GM12872 (cell line): ENCODE data around the gene NDEL1.

Source experiments
- TF ChIP-seq, protein P1 (sequence below): IDR thresholded peaks from 3 replicates; pipeline ENCODE4 v1.5.1; 2011; ENCODE audit warnings: low read depth, mild to moderate bottlenecking, low read length, moderate library complexity; ENCODE audit not compliant: insufficient read depth

NDEL1 gene, protein sequence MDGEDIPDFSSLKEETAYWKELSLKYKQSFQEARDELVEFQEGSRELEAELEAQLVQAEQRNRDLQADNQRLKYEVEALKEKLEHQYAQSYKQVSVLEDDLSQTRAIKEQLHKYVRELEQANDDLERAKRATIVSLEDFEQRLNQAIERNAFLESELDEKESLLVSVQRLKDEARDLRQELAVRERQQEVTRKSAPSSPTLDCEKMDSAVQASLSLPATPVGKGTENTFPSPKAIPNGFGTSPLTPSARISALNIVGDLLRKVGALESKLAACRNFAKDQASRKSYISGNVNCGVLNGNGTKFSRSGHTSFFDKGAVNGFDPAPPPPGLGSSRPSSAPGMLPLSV

DNA sequence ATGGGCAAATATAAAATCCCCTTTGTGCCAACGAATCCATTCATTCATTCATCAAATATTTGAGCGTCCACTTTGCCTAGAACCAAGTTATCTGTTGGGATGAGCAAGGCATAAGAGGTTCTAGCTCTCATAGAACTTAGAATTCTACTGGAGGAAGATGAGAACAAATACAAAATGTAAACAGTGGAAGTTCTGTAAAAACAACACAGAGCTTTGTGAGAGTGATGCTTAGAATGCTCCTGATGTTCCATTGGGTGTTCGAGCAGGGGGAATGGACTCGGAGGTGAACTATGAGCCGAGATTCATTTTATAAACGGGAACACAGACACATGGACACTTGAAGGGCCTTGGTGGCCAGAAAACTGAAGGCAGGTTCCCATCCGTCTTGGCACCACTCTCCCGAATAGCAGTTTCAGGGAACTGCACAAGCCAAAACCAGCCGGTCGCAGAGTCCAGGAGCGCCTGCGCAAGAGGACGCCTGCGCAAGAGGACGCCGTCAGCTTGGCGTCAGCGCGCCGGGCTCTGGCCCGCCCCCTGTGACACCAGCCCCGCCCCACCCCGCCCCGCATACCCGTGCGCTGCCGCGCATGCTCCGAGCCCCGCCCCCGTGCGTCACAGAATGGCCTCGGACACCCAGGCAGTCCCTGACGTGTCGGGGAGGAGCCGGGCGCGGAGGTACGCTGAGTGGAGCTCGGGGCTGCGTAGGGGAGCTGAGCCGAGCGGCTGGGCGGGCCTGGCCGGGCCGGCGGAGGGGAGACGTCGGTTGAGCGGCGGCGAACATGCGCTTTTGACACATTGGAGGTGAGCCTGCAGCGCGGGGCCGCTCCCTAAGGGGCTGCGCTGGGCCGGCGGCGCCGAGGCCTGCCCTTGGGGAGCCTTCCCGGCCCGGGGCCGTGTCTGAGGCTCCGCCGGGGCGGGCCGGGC lies at the start of gene NDEL1:
NDEL1 (plus strand) TSS at position 640 of the 924 bp plus-strand sequence. CDS start 8,388 bp downstream, outside the sequence.
- TF ChIP-seq, protein P1, sequence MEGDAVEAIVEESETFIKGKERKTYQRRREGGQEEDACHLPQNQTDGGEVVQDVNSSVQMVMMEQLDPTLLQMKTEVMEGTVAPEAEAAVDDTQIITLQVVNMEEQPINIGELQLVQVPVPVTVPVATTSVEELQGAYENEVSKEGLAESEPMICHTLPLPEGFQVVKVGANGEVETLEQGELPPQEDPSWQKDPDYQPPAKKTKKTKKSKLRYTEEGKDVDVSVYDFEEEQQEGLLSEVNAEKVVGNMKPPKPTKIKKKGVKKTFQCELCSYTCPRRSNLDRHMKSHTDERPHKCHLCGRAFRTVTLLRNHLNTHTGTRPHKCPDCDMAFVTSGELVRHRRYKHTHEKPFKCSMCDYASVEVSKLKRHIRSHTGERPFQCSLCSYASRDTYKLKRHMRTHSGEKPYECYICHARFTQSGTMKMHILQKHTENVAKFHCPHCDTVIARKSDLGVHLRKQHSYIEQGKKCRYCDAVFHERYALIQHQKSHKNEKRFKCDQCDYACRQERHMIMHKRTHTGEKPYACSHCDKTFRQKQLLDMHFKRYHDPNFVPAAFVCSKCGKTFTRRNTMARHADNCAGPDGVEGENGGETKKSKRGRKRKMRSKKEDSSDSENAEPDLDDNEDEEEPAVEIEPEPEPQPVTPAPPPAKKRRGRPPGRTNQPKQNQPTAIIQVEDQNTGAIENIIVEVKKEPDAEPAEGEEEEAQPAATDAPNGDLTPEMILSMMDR: no peak

DNA sequence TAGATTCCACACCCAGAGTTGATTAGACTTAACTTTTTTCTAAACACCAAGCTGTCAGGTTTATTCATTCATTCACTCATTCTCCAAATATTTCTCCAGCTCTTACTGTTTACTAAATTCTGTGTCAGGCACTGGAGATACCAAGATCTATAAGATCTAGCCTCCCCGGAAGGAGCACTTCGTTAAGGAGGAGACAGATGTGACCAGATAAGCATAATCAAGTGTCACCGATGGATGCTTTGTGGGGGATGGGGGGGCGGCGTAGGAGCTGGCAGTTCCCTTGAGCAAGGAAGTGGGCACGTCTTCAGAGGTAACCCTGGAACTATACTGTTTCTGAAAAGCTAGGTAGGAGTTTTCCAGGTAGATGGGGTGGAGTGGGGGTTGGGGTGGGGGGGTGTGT lies 48.8 kb upstream of the NDEL1 start:
- TF ChIP-seq, protein P1: no peak

DNA sequence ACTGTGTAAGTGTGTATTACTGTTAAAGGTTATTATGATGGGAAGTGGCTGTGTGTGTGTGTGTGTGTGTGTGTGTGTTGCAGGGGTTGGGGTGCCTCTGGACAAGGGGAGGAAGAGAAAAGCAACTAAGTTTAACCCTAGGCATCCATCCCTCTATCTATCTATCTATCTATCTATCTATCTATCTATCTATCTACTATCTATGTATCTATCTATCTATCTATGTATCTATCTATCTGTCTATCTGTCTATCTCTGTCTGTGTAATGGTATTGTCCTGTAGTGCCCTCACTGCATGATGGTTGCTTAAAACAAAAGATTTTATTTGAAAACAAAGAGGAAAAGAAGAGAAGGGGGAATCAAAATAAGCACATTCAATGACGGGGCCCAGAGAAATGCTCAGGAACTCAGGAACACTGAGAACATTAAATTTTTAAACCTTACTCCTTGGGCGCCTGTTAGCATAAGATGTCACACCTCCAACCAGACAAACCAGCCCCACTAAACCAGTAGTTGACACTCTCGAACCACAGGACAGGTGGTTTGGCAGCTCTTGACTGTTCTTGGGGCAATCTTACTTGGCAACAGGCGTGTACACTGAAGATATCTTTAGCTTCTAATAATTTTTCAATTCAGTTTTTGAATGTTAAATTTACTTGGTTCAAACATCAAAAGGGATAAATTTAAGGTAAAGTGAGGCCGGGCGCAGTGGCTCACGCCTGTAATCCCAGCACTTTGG lies 47.6 kb upstream of the NDEL1 start:
- TF ChIP-seq, protein P1: no peak

DNA sequence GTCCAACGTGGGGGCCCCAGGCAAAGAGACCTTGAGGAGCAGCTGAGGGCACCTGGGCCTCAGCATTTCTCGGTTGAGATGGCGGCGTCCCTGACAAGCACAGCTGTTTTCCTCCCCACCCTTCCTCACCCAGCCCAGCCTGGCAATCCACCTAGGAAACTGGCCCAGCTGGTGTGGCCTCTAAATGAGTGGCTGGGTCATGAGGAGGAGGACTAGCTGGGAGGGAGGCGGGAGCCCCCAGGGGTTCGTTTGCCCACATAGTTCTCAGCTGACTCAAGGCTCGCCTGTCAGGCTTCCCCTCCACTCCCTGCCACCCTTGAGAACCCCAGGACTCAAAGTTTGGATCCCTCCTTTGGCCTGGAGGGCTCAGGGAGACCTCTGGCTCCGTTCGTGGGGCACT lies 44.0 kb upstream of the NDEL1 start:
- TF ChIP-seq, protein P1: no peak

DNA sequence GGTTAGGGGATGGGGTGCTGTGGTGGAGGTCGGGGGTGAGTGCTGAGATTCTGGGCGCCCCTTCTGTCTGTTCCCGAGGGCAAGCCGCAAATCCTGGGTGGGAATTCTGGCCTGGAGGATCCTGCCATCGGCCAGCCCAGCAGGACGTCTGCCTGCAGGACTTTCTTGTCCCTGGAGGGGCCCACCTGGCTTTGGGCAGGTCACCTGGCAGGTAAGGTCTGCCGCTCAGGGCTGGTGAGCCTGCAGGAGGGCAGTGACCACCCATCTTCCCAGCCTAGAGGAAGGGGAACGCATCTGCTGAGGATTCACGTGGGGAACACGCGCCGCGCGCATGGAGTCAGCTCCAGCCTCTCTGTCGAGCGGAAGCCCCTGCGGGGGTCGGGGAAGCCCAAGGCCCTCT lies 43.4 kb upstream of the NDEL1 start:
- TF ChIP-seq, protein P1: no peak

DNA sequence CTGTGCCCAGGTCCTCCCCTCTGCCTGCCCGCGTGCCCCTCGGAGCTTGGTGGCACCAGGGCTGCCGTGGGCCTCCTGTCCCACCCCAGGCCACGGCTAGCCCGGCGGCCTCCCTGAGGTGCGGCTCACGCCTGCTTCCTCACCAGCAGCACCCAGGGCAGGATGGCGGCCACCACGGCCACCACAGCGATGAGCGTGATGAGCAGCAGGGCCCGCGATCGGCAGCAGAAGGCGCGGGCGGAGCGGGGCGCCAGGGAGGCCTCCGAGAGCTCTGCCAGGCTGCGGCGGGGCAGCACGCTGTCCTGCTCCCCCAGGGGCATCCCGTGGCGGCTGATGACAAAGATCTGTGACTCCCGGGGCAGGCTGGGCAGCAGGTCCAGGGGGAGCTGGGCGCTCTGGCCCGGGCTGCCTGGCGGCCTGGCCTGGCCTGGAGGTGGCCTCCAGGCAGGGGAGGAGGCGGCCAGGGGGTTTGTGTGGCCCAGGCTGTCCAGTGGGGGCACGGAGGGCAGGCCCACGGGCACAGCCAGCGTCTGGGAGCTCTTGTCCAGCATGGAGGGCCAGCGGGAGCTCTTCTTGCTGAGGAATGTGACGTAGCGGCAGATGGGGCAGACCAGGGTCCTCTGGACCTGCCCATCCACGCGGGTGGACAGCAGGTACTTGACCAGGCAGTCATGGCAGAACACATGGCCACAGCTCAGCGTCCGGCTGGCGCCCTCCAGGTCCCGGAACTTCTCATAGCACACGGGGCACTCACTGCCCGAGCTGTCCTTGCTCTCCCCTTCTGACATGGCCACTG lies 42.8 kb upstream of the NDEL1 start:
- TF ChIP-seq, protein P1: no peak
